HG02884 (cell line): ENCODE data around the gene SH3RF3.

ENCODE experiments used
- ATAC-seq: cut with Tn5 transposase; IDR thresholded peaks from one replicate; pipeline ENCODE4 v1.9.1; 2021; ENCODE audit warnings: mild to moderate bottlenecking, moderate library complexity; ENCODE audit not compliant: unreplicated experiment

Gene SH3RF3

GRCh38 chr2:109256111-109256510 is 127.1 kb downstream of the SH3RF3 start:
- ATAC-seq: no peak

GRCh38 chr2:109256921-109257320 is 127.9 kb downstream of the SH3RF3 start:
- no peak for ATAC-seq

GRCh38 chr2:109257653-109258052 is 128.6 kb downstream of the SH3RF3 start:
- ATAC-seq: no peak

GRCh38 chr2:109258376-109258775 is 129.4 kb downstream of the SH3RF3 start:
- ATAC-seq: no peak

- ATAC-seq: no peak
These were observed 130.0 kb downstream of the SH3RF3 start for GRCh38 chr2:109258905-109259540.

GRCh38 chr2:109259671-109260070 is 130.7 kb downstream of the SH3RF3 start:
- ATAC-seq: no peak

GRCh38 chr2:109260116-109260855 is 131.3 kb downstream of the SH3RF3 start:
- no peak for ATAC-seq

GRCh38 chr2:109260886-109261700 is 132.1 kb downstream of the SH3RF3 start:
- ATAC-seq: no peak

- ATAC-seq: no peak
These were observed 133.1 kb downstream of the SH3RF3 start for GRCh38 chr2:109261906-109262631.

- ATAC-seq: no peak
These were observed 135.8 kb downstream of the SH3RF3 start for GRCh38 chr2:109264595-109265328.

- no peak for ATAC-seq
These were observed 136.4 kb downstream of the SH3RF3 start for GRCh38 chr2:109265369-109265768.

GRCh38 chr2:109265953-109266352 is 136.9 kb downstream of the SH3RF3 start:
- no peak for ATAC-seq

GRCh38 chr2:109266496-109266895 is 137.5 kb downstream of the SH3RF3 start:
- no peak for ATAC-seq

- ATAC-seq: no peak
These were observed 138.2 kb downstream of the SH3RF3 start for GRCh38 chr2:109266998-109267854.

GRCh38 chr2:109268916-109269315 is 139.9 kb downstream of the SH3RF3 start:
- no peak for ATAC-seq

GRCh38 chr2:109269706-109270504 is 140.9 kb downstream of the SH3RF3 start:
- ATAC-seq: no peak

- no peak for ATAC-seq
These were observed 141.7 kb downstream of the SH3RF3 start for GRCh38 chr2:109270505-109271312.

- ATAC-seq: no peak
These were observed 142.9 kb downstream of the SH3RF3 start for GRCh38 chr2:109271920-109272319.
